NCI-H748 treated with DMSO at 0.1 percent for 48 hours (cell line): ENCODE results near the gene PLLP.
A peak's percentile ranks its signal among the peaks of the same experiment; 100 is the strongest.

Experiments
- DNase-seq: peaks from one replicate; lab custom pipeline; 2025; lab: John Stamatoyannopoulos, UW

The PLLP gene

DNA sequence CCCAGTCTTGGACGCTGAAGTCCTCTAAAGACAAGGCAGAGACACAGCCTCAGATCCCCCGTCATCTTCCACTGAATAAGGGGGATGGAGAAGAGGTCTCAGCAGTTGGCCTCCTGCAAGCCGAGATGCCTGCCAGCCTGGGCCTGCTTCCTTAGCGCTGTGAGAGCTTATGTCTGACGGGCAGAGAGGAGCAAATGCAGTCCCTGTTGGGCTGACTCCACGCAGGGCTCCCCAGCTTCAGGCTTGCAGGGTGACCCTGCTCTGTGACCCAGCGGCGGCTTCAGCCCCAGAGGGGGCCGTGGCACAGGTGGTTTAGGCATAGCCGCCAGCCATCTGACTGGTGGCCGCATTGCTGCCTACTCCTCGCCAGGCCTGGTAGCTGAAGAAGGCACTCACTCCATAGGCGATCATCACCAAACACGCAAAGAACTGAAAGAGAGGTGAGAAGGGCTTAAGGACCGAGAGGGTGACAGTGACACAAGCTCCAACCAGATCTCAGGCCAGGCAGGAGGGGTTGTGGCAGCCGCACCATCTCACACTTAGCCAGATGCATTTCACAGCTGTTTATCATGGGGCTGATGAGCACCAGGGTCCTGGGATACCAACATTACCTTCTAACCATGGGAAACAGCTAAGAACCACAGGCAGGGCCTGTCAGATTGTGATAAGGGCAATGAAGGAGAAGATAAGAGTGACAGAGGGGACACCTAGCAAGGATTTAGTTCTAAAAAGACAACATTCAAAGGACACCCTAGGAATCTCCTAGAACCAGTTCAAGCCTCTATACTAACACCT lies 27.7 kb downstream of the PLLP start:
- DNase-seq, result no peak

DNA sequence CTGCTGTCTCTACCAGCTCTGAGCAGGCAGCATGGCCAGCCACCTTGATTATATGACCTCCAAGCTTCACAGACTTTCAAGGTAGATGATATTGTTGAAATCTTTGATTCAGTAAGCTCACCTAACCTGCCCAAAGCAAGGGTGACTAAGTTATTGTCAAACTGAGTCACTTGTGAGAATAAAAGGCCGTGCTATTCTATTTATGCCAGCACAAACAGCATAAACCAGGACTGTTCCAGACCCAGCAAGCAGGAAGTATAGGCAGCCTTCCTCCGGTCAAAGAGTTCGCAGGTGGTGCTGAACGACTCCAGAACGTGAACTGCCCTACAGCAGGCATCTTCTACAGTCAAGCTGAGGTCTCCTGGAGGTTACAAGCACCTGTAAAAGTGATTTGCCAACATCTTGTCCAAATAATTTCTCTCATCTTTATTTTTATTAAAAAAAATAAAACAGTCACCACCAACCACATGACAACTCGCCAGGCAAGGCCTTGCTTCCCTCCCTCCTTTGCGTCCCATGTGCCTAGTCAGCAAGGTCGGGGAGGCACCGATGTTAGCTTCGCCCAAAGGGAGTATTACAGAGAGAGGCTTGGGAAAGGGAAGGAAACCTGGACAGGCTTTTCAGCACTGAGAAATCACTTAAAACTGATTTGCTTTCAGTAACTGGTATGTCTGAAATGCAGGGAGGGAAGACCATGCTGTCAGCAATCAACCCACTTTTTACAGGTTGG lies 28.6 kb downstream of the PLLP start:
- no peak for DNase-seq

DNA sequence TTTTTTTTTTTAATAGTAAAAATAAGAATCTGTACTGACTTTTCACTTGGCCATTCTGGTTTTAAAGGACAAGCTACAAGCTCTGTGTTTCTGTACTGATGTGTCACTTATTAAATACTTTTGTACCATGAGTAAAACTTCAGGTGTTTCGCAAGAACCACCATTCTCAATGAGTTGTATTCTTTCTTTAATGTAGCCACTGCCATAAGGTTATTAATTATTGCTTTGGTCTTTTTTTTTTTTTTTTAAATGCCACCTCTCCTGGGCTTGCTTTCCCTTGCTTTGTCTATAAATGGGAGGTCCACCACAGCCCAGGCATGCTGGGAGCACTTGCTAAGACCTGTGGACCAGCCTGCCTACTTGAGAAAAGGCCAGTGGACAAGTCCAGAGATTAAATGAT lies 31.0 kb downstream of the PLLP start:
- DNase-seq, result no peak

DNA sequence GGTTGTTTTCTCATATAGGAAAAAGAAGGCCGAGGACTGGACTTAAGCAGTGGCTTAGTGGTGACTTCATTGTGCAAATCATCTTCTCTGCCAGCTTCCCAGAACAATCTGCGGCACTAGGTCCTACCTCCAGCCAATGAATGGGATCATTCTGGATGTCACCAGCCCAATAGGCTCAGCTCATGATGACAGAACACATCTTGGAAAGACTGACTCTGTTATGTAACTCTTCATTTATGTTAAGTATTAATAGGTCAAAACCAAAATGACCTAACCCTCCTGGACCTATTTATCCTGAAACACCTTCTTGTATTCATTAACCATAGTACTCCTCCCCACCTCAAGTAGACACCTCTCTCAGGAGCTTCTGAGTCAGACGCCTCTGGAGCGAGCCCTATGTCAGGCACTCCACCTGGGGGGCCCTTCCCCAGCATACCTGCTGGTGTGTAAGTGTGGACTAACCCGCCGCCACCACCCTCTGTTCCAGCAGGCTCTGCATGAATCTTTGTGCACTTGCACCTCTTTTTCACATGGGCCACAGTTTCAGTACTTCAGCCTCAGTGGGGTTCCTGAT lies 32.2 kb downstream of the PLLP start:
- no peak for DNase-seq

DNA sequence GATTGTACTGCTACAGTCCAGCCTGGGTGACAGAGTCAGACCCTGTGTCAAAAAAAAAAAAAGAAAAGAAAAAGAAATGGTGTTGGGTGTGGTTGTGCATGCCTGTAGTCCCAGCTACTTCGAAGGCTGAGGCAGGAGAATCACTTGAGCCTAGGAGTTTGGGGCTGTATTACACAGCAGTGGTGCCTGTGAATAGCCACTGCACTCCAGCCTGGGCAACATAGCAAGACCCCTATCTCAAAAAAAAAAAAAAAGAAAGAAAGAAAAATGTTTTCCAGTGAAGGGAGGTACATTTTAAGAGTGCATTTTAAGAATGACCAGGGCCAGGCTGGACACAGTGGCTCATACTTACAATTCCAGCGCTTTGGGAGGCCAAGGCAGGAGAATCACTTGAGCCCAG lies 33.1 kb downstream of the PLLP start:
- no peak for DNase-seq

DNA sequence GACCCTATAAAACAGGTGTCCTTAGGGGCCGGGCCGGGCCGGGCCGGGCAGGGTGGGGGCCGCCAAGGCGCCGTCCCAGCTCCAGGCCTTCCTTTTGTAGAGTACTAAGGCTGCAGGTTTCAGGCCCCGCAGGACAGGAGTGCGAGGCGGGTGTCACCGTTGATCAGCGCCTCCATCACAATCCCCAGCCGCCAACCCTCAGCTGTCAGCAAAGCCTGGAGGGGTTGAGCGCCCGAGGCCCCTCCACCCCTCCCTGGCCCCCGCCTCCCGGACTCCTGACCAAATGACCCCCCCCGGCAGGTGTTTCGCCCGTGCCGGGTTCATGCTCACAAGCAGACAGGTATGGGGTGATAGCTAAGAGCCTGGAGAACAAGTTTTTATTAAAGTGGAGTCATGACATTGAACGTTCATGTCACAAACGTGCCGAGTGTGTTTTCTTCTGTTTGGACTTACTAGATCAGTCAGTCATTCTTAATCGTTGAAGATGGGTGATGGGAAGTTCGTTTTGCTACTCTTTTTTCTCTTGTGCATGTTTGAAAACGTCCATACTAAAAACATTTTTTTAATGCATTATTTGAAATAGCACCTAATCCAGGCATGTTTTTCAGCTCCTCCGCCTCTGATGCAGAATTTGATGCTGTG lies 38.9 kb downstream of the PLLP start:
- DNase-seq, result no peak

GRCh38 chr16:57244767-57245471 lies 39.6 kb downstream of the PLLP start, which contains the start of gene ARL2BP:
Gene ARL2BP, plus strand, starts transcription at chr16:57245259. Its CDS starts 109 bp downstream, at chr16:57245368.
- peak; percentile 81 for DNase-seq

DNA sequence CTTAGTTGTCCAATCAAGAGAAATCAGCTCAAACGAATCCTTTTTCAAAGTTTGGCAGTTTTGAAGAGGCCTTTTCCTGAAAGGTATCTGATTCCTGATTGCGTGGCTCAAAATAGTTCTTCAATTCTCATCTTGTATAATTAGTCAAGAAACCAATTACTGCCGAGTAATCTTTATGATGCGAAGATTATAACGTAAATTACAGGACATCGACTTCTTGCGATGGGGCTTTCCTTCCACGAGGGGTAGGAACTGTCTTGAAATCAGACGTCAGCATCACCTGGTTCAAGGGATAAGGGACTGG lies 40.1 kb downstream of the PLLP start:
- DNase-seq, result peak; percentile 29

GRCh38 chr16:57242650-57243049 lies 41.8 kb downstream of the PLLP start:
- no peak for DNase-seq

GRCh38 chr16:57240851-57241250 lies 43.6 kb downstream of the PLLP start:
- no peak for DNase-seq

GRCh38 chr16:57239107-57239506 lies 45.4 kb downstream of the PLLP start:
- DNase-seq, result no peak

- DNase-seq, result no peak
These were observed 45.8 kb downstream of the PLLP start for GRCh38 chr16:57238682-57239081.

- DNase-seq, result no peak
These were observed 48.5 kb downstream of the PLLP start for GRCh38 chr16:57236022-57236350.

DNA sequence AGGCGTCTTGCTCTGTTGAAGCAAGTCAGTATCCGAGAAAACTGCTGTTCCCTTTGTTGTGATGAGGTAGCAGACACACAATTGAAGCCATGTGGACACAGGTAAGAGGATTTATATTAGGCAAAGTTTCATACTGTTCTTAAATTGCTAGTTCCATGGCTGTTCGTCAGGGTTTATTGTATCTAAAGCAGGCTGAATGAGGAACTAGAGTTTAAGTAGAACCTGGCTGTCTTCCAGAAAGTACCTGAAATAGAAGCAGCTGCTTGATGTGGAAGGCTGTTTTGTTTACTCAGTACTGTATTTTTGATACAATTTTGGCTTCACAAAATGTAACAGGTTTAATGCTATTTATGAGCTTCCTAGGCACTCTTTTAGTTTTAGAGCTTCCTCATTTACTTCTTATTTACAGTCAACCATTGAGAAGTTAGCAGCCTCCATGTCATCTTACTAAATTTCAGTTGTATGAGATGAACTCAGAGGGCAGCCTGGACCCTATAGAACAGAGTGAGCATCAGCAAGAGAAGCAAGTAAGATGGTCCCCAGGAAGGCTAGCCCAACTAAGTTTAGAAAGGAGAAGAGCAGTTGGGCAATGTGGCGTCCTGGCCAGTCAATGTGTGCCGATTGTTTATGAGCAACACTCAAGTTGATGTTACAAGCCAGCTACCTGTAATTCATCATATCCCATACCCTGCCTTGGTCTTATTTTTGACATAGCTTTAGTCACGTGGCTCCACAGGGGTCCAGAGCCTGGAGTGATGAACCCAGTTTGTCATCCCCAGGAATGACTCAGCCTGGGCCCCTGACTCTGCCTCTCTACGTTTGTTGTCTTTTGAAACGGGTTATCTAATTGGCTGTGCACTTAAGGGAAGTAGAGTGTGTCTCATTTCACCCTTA lies 49.1 kb downstream of the PLLP start:
- DNase-seq, result peak; percentile 5

DNA sequence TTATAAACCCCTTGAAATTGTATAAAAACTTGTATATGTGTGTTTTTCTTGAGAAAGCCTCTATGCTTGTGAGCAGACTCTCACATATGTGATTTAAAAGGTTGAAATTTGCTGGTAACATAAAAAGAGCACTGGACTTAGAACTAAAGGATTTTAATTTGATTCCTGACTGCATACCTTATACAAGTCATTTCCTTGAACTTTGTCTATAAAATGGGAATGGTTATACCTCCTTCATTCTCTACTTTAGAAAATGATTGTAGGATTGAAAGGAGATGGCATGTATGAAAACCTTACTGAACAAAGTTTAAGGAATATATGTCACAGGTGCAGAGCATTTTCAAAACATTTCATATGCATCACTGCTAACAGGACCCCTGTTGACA lies 49.8 kb downstream of the PLLP start:
- no peak for DNase-seq

- no peak for DNase-seq
These were observed 50.3 kb downstream of the PLLP start for GRCh38 chr16:57233944-57234706.

DNA sequence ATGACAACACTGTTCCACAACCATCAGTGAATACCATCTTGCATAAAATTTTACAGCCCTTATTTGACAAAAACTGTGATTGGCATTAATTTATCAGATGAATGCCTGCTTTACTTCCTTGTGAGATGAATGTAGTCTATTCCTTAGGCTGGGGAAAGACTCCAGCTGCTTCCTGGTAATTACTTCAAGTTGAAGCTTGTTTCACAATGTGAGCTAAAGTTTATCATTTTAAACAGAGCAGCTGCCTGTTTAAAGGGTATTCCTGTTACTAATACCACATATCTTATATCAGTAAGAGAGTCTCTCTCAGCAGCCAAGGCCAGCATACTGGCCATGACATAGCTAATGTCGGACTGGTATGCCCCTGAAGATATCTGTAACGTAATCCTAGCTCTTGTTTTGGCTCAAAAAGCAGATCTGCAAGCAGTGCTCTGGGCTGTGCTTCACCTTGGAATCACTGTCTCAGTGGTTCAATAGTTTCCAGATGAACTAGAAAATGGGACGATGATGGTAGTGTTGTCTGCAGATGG lies 52.6 kb downstream of the PLLP start:
- DNase-seq, result no peak

DNA sequence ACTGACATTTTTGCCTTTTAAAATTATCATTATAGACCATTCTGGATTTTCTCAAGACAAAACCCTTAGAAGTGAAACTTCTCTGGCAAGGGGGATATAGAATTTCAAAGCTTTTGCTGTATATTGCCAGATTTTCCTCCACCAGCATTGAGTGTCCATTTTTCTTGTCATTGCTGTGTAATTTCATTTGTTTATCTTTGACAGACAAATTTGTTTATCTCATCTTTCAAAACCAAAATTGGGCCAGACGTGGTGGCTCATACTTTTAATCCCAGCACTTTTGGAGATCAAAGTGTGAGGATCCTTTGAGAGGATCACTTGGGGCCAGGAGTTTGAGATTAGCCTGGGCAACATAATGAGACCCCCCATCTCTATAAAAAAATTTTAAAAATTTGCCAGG lies 55.4 kb downstream of the PLLP start:
- no peak for DNase-seq

DNA sequence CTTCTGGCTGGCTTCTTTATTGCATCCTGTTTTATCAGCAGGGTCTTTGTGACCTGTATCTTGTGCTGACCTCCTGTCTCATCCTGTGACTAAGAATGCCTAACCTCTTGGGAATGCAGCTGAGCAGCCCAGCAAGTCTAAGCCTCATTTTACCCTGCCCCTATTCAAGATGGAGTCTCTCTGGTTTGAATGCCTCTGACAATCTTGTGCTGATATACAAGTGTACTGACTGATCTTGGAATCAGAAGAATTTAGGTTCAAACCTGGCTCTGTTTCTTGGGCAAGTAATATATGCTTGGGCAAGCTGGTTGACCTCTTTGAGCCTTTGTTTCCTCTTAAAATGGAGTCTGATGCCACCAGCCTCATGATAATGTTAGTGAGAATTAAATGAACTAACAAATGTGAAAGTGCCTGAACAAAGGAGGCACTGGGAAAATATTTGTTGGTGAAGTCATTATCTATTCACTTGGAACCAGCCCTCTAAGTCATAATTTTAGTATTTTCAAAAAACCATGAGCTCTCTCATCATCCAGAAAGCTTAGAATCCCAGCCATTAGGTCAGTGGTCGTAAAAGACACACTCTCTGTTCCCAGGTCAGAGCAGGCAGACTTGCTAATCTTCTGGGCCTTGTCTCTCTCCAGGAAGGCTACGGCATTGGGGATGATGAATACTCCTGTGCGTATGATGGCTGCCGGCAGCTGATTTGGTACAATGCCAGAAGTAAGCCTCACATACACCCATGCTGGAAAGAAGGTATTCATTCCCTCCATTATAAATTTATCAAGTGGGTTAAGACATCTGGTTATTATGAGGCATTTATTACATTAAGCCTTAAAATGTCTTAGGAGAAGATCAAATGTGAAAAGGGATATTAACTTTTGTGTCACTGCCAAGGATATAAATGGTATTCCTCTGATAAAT lies 57.5 kb downstream of the PLLP start:
- no peak for DNase-seq
